ENCODE measurements around the gene NFATC1.

NFATC1 gene

DNA sequence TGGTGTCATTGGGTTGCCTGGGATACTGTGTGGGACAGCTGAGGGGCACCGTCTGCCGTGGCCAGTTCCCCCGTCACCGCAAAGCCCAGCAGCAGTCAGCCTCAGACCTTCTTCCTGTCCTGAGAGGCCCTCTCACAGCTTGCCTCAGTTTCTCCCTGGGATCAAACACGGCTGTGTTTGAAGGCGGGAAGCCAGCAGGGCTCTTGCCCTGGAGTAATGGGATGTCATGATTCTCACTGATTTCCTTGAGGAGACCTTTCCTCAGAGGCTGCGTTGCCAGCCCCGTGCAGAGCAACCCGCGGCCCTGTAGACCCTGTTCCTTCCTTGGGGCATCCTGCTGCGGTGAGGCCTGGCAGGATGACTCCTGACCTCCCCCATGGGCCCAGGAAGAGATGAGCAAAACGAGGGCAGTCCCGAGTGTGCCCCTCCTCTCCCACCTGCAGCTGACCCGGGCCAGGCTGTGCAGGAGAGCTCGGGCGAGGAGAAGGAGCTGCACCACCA is 13.9 kb upstream of the NFATC1 start:
- H3K9me3 ChIP-seq (ENCODE audit: severe bottlenecking): no peaks in the 10 kb centered on the region
- DNase-seq (ENCODE audit: low spot score) (no peak), ATAC-seq (ENCODE audit: low read depth) (no peak)
- H3K4me1 ChIP-seq (ENCODE audit: insufficient read depth, poor library complexity, severe bottlenecking): no peaks in the 10 kb centered on the region
- no peaks in the 10 kb centered on the region for H3K36me3 ChIP-seq (ENCODE audit: low read depth)
- TF ChIP-seq, protein P1, sequence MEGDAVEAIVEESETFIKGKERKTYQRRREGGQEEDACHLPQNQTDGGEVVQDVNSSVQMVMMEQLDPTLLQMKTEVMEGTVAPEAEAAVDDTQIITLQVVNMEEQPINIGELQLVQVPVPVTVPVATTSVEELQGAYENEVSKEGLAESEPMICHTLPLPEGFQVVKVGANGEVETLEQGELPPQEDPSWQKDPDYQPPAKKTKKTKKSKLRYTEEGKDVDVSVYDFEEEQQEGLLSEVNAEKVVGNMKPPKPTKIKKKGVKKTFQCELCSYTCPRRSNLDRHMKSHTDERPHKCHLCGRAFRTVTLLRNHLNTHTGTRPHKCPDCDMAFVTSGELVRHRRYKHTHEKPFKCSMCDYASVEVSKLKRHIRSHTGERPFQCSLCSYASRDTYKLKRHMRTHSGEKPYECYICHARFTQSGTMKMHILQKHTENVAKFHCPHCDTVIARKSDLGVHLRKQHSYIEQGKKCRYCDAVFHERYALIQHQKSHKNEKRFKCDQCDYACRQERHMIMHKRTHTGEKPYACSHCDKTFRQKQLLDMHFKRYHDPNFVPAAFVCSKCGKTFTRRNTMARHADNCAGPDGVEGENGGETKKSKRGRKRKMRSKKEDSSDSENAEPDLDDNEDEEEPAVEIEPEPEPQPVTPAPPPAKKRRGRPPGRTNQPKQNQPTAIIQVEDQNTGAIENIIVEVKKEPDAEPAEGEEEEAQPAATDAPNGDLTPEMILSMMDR (IDR thresholded peaks at IDR 0.05; ENCODE audit: poor library complexity, severe bottlenecking): no peak
- H3K4me3 ChIP-seq (ENCODE audit: severe bottlenecking): no peak overlapping the region
- no peak overlapping the region for H3K27ac ChIP-seq (ENCODE audit: poor library complexity, severe bottlenecking)
- H3K27me3 ChIP-seq (ENCODE audit: insufficient read depth, poor library complexity, severe bottlenecking): no peaks in the 10 kb centered on the region

DNA sequence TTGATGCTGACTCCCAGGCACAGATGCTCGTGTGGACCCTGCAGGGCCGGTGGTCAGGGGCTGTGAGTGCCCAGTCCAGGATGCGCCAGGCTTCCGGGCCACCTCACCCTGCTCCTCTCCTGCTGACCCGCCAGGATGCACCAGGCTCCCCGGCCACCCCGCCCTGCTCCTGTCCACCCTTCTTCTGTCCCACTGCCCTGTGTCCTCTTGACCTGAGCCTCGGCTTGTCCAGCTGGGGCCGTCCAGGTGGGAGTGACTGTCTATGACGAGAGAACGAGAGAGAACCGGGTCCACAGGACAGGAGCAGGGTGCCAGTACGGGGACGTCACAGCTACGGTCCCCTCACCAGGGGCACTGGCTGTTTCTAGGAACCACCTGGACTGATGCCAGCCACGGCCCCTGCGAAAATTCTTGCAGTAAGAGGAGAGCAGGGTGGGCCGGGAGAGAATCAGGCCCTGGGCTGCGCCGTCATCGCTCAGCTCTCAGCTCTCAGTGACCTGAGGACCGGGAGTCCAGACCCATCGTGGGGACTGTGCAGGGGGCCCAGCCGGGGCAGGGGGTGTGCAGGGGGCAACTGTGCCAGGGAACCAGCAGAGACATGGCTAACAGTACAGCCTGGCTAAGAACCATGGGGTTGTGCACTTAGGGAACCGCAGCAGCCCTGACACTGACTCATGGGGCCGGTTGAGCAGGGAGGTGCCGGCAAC is 12.9 kb upstream of the NFATC1 start:
- H3K4me1 ChIP-seq (ENCODE audit: insufficient read depth, poor library complexity, severe bottlenecking): no peaks in the 10 kb centered on the region
- no peaks in the 10 kb centered on the region for H3K9me3 ChIP-seq (ENCODE audit: severe bottlenecking)
- H3K27me3 ChIP-seq (ENCODE audit: insufficient read depth, poor library complexity, severe bottlenecking): no peaks in the 10 kb centered on the region
- no peak for DNase-seq (ENCODE audit: low spot score)
- ATAC-seq (ENCODE audit: low read depth): peak; percentile 17; the same call in 1 of the 3 replicates
- no peak overlapping the region for H3K4me3 ChIP-seq (ENCODE audit: severe bottlenecking)
- H3K36me3 ChIP-seq (ENCODE audit: low read depth): no peaks in the 10 kb centered on the region
- H3K27ac ChIP-seq (ENCODE audit: poor library complexity, severe bottlenecking): no peak overlapping the region
- TF ChIP-seq, protein P1 (IDR thresholded peaks at IDR 0.05; ENCODE audit: poor library complexity, severe bottlenecking): no peak

DNA sequence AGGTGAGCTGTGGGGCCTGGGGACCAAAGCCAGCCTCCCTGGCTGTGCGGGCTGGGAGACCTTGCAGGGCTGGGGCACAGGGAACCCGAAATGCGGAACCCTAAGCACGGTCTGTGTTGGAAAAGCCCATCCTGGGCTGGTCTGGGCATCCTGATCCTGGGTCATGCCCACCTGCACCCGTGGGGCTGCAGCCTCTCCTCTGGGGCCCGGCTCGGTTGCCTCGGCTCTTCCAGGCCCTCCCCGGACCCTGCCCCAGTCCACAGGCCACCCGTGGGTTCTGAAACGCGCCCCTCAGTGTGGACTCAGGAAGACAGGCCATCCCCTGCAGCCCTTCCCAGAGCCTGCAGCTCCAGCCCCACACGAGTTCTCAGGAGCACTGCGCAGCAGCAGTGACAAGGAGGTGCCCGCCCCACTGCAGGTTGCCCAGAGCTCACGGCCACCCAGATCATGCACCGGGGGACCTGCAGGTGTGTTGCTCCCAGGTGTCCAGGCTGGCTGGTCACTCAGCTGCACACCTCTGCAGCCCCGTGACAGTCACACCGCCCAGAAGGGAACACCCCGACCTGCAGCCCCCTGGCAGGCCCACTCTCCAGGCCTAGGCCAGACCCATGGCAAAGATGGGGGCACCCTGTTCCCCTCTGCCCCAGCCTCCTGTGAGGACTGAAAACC is 12.2 kb upstream of the NFATC1 start:
- Histone ChIP-seq H3K27ac (ENCODE audit: poor library complexity, severe bottlenecking) (no peak overlapping the region), H3K9me3 (ENCODE audit: severe bottlenecking) (no peaks in the 10 kb centered on the region), H3K36me3 (ENCODE audit: low read depth) (no peaks in the 10 kb centered on the region), H3K4me1 (ENCODE audit: insufficient read depth, poor library complexity, severe bottlenecking) (no peaks in the 10 kb centered on the region), H3K27me3 (ENCODE audit: insufficient read depth, poor library complexity, severe bottlenecking) (peaks cover 2% of the 10 kb centered on the region), H3K4me3 (ENCODE audit: severe bottlenecking) (no peak overlapping the region)
- ATAC-seq (ENCODE audit: low read depth) (no peak), DNase-seq (ENCODE audit: low spot score) (no peak)
- TF ChIP-seq, protein P1 (IDR thresholded peaks at IDR 0.05; ENCODE audit: poor library complexity, severe bottlenecking): no peak

DNA sequence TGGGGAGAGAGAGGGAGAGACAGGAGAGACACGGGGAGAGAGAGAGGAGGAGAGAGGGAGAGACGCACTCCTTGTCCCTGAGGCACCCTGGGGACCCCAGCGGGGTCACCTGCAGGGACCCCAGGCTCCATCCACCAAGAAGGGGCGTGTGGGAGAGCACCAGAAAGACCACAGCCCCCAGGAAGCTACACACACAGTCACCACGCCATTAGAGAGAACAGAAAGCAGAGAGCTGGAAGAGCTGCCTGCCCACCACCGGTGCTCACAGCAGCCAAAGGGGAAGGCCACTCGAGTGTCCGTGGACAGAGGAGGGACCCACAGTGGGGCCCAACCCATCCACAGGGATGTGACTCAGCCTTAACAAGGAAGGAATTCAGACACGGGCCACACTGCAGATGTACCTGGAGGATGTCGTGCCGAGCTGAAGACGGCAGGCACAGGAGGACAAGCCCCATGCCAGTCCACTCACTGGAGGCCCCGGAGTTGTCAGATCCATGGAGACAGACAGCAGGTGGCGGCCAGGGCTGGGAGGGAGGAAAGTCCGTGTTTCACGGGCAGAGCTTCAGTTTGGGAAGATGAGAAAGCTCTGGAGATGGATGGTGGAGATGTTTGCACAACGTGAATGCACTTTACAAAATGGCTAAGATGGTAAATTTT is 11.5 kb upstream of the NFATC1 start:
- H3K27me3 ChIP-seq (ENCODE audit: insufficient read depth, poor library complexity, severe bottlenecking): peaks cover 8% of the 10 kb centered on the region
- H3K4me3 ChIP-seq (ENCODE audit: severe bottlenecking): no peak overlapping the region
- no peak overlapping the region for H3K27ac ChIP-seq (ENCODE audit: poor library complexity, severe bottlenecking)
- ATAC-seq (ENCODE audit: low read depth) (peak; percentile 23; the same call in 2 of the 3 replicates), DNase-seq (ENCODE audit: low spot score) (no peak)
- H3K36me3 ChIP-seq (ENCODE audit: low read depth): no peaks in the 10 kb centered on the region
- H3K9me3 ChIP-seq (ENCODE audit: severe bottlenecking): no peaks in the 10 kb centered on the region
- no peaks in the 10 kb centered on the region for H3K4me1 ChIP-seq (ENCODE audit: insufficient read depth, poor library complexity, severe bottlenecking)
- TF ChIP-seq, protein P1 (IDR thresholded peaks at IDR 0.05; ENCODE audit: poor library complexity, severe bottlenecking): no peak
